T47D (cell line): ENCODE results near the gene TNKS2.

ENCODE experiments used
- DNase-seq, 2 experiments: peaks; one replicate each; pipeline versions ENCODE4 v3.0.0 to v3.0.0-alpha.2; 2011 to 2012; ENCODE audit warnings: low read depth in 1 of 2, low spot score in 1 of 2
- JUND ChIP-seq: IDR thresholded peaks from 2 replicates; pipeline ENCODE4 v1.6.1; 2012; ENCODE audit warnings: low read depth
- in situ Hi-C: cut with HindIII; loops from 2 replicates; pipeline ENCODE4 v1.10.0; 2016; ENCODE audit warnings: low sequenced_read_pairs, low pct_unique_long_range_greater_than_20kb

Gene TNKS2

GRCh38 chr10:91856637-91857036, 58.4 kb downstream of the TNKS2 start:
- TF ChIP-seq JUND, result no peak
- DNase-seq, result peak in 1 of 2 experiments; percentile 64
- in situ Hi-C loops, result no loop called here

GRCh38 chr10:91860885-91861284, 62.7 kb downstream of the TNKS2 start:
- DNase-seq, result no peak
- TF ChIP-seq JUND, result no peak
- in situ Hi-C loops, result no loop called here

GRCh38 chr10:91864099-91864498, 65.9 kb downstream of the TNKS2 start:
- in situ Hi-C loops, result no loop called here
- DNase-seq, result peak; percentile 59 to 77
- TF ChIP-seq JUND, result peak; percentile 81; the same call in 1 of the 2 replicates

GRCh38 chr10:91864744-91865143, 66.5 kb downstream of the TNKS2 start:
- DNase-seq, result no peak
- TF ChIP-seq JUND, result no peak
- in situ Hi-C loops, result no loop called here

GRCh38 chr10:91865562-91866081, 67.4 kb downstream of the TNKS2 start:
- no peak for DNase-seq
- in situ Hi-C loops, result no loop called here
- no peak for TF ChIP-seq JUND

GRCh38 chr10:91875156-91875555, 76.9 kb downstream of the TNKS2 start:
- in situ Hi-C loops, result no loop called here
- TF ChIP-seq JUND, result no peak
- no peak for DNase-seq

- no peak for TF ChIP-seq JUND
- DNase-seq, result no peak
- in situ Hi-C loops, result no loop called here
Measured at GRCh38 chr10:91875779-91876178, 77.6 kb downstream of the TNKS2 start.

- DNase-seq, result no peak
- in situ Hi-C loops, result no loop called here
- TF ChIP-seq JUND, result no peak
Measured at GRCh38 chr10:91879515-91880170, 81.4 kb downstream of the TNKS2 start.

GRCh38 chr10:91880310-91880709, 82.1 kb downstream of the TNKS2 start:
- TF ChIP-seq JUND, result no peak; the same call in 1 of the 2 replicates
- in situ Hi-C loops, result no loop called here
- peak; percentile 78 to 98 for DNase-seq

GRCh38 chr10:91883549-91884444, 85.6 kb downstream of the TNKS2 start:
- peak; percentile 67 to 84 for DNase-seq
- TF ChIP-seq JUND, result no peak
- in situ Hi-C loops, result no loop called here

GRCh38 chr10:91884536-91884935, 86.3 kb downstream of the TNKS2 start:
- DNase-seq, result no peak
- in situ Hi-C loops, result no loop called here
- TF ChIP-seq JUND, result no peak

- in situ Hi-C loops, result no loop called here
Measured at GRCh38 chr10:91885362-91886079, 87.3 kb downstream of the TNKS2 start.

GRCh38 chr10:91886954-91887271, 88.7 kb downstream of the TNKS2 start:
- no peak for DNase-seq
- TF ChIP-seq JUND, result no peak
- in situ Hi-C loops, result no loop called here

More at GRCh38 chr10:91885362-91886079, 87.3 kb downstream of the TNKS2 start:
- no peak for TF ChIP-seq JUND
- no peak for DNase-seq
